MCF 10A (cell line): ENCODE results near the gene EPG5. TPM values are rescaled to one million over a fixed set of nuclear protein-coding genes. Genes with fewer than 3 reads are reported as not detected.

ENCODE experiments used
- BruUV-seq: library from RNA; stranded (reverse); fragments of 400-500 nt; replicated peaks from 2 replicates; lab custom pipeline; 2021; lab: Mats Ljungman, UMichigan
- CTCF ChIA-PET: fragments of 300-600 bp; sonication (Branson Sonifier 250); formaldehyde crosslinking; extraction: SDS; loops from one replicate; lab custom pipeline; 2021; ENCODE audit warnings: antibody characterized with exemption, inconsistent platforms; lab: Yijun Ruan, JAX
- POLR2A ChIA-PET: fragments of 300-600, 350-650 bp; sonication (Branson Sonifier 250); formaldehyde crosslinking; extraction: SDS; loops from one replicate; lab custom pipeline; 2020; ENCODE audit warnings: antibody characterized with exemption, inconsistent platforms; lab: Yijun Ruan, JAX
- DNase-seq: peaks from one replicate; pipeline ENCODE4 v3.0.0-alpha.2; 2018; ENCODE audit not compliant: unreplicated experiment
- H3K27ac Mint-ChIP-seq: one replicate; pipeline ENCODE4 v1.8.0; 2022; ENCODE audit warnings: mild to moderate bottlenecking, low read depth, mixed read lengths; ENCODE audit not compliant: unreplicated experiment
- H3K27me3 Mint-ChIP-seq: one replicate; pipeline ENCODE4 v1.8.0; 2022; ENCODE audit warnings: mixed read lengths; ENCODE audit not compliant: insufficient read depth, unreplicated experiment
- H3K36me3 Mint-ChIP-seq: one replicate; pipeline ENCODE4 v1.8.0; 2022; ENCODE audit warnings: mild to moderate bottlenecking, moderate library complexity, mixed read lengths; ENCODE audit not compliant: insufficient read depth, unreplicated experiment
- H3K4me1 Mint-ChIP-seq: one replicate; pipeline ENCODE4 v1.8.0; 2022; ENCODE audit warnings: mixed read lengths; ENCODE audit not compliant: insufficient read depth, unreplicated experiment
- H3K4me3 Mint-ChIP-seq: one replicate; pipeline ENCODE4 v1.8.0; 2022; ENCODE audit warnings: mild to moderate bottlenecking, moderate library complexity, mixed read lengths; ENCODE audit not compliant: unreplicated experiment
- H3K9me3 Mint-ChIP-seq: one replicate; pipeline ENCODE4 v1.8.0; 2022; ENCODE audit warnings: mixed read lengths; ENCODE audit not compliant: unreplicated experiment
- CTCF ChIP-seq: fragments of 200-600 bp; IDR thresholded peaks from one replicate; pipeline ENCODE4 v1.8.0; 2022; ENCODE audit warnings: antibody characterized with exemption, mild to moderate bottlenecking; ENCODE audit not compliant: unreplicated experiment
- intact Hi-C: fragments of 100-400 bp; cut with micrococcal nuclease; formaldehyde crosslinking; loops from 2 replicates; pipeline ENCODE4 v1.14.1; 2022
- total RNA-seq: library from RNA; stranded (reverse); gene quantifications from 2 replicates; pipeline ENCODE4 v1.2.3, GENCODE V29; 2022

EPG5 gene
- total RNA-seq, 1 experiment from 2014 or later = 19.4 TPM

GRCh38 chr18:45838302-45839070 lies 128.6 kb downstream of the EPG5 start:
- no peak overlapping the region for H3K27ac Mint-ChIP-seq
- POLR2A ChIA-PET = no interaction called here
- TF ChIP-seq CTCF = no peak
- no peak for DNase-seq
- peaks cover 17% of the 10 kb centered on the region for H3K27me3 Mint-ChIP-seq
- CTCF ChIA-PET = interaction anchor here (1.8 kb wide), 1 partner anchor 113 kb away, joined by 12 read pairs; the partner anchor contains the start of gene SLC14A1
- intact Hi-C loops = loop anchor here (1.0 to 2.0 kb wide), 5 partner anchors 42 to 147 kb away; no protein-coding TSS in a partner anchor
- H3K9me3 Mint-ChIP-seq = no peaks in the 10 kb centered on the region
- H3K4me1 Mint-ChIP-seq = no peaks in the 10 kb centered on the region
- H3K36me3 Mint-ChIP-seq = peaks cover 6% of the 10 kb centered on the region
- H3K4me3 Mint-ChIP-seq = no peak overlapping the region
- no TSS peak for BruUV-seq

- no peak for DNase-seq
- ChIA-PET CTCF (no interaction called here), POLR2A (no interaction called here)
- TF ChIP-seq CTCF = no peak
- Mint-ChIP-seq H3K36me3 (no peaks in the 10 kb centered on the region), H3K9me3 (no peaks in the 10 kb centered on the region), H3K4me3 (no peak overlapping the region), H3K4me1 (no peaks in the 10 kb centered on the region), H3K27me3 (peaks cover 17% of the 10 kb centered on the region), H3K27ac (no peak overlapping the region)
- intact Hi-C loops = loop anchor here (2.0 kb wide), 1 partner anchor 45 kb away; no protein-coding TSS in a partner anchor
- BruUV-seq = no TSS peak
Measured at GRCh38 chr18:45837283-45838070, 129.7 kb downstream of the EPG5 start.

- BruUV-seq = no TSS peak
- no peak for DNase-seq
- POLR2A ChIA-PET = interaction anchor here (1.0 kb wide), 1 partner anchor 69 kb away, joined by 3 read pairs; no protein-coding TSS in a partner anchor
- TF ChIP-seq CTCF = no peak
- CTCF ChIA-PET = no interaction called here
- Mint-ChIP-seq H3K27me3 (peaks cover 17% of the 10 kb centered on the region), H3K36me3 (no peaks in the 10 kb centered on the region), H3K27ac (no peak overlapping the region), H3K4me3 (no peak overlapping the region), H3K4me1 (no peaks in the 10 kb centered on the region), H3K9me3 (no peaks in the 10 kb centered on the region)
- intact Hi-C loops = no loop called here
Measured at GRCh38 chr18:45836242-45837205, 130.6 kb downstream of the EPG5 start.
